SK-N-SH treated with all-trans-retinoic acid at 6 μM for 48 hours (cell line): ENCODE results near the gene TBCK.

Source experiments
- ATAC-seq: fragments of 200-7000 bp; cut with Tn5 transposase; 3 replicates; pipeline ENCODE4 v1.9.1; 2020; ENCODE audit warnings: mild to moderate bottlenecking, moderate library complexity
- ARNTL ChIP-seq: fragments of 450-650 bp; formaldehyde crosslinking; IDR thresholded peaks from 2 replicates; pipeline ENCODE4 v1.5.0; 2020; ENCODE audit warnings: low read depth, mild to moderate bottlenecking, moderate library complexity, borderline replicate concordance
- BACH2 ChIP-seq: fragments of 250-450 bp; sonication (Bioruptor Pico); IDR thresholded peaks from 2 replicates; pipeline ENCODE4 v1.9.0; 2021; ENCODE audit warnings: mild to moderate bottlenecking, borderline replicate concordance
- CREB5 ChIP-seq: fragments of 250-450 bp; sonication (Bioruptor Pico); IDR thresholded peaks from 2 replicates; pipeline ENCODE4 v1.5.1; 2020; ENCODE audit warnings: low read depth, mild to moderate bottlenecking, moderate library complexity
- CSDC2 ChIP-seq: fragments of 250-450 bp; sonication (Bioruptor Pico); IDR thresholded peaks from 2 replicates; pipeline ENCODE4 v1.5.0; 2020; ENCODE audit warnings: mild to moderate bottlenecking, moderate library complexity
- CSRNP3 ChIP-seq: fragments of 250-450 bp; sonication (Bioruptor Pico); IDR thresholded peaks from 2 replicates; pipeline ENCODE4 v1.5.1; 2021; ENCODE audit warnings: mild to moderate bottlenecking, moderate library complexity
- ESRRG ChIP-seq: fragments of 250-450 bp; sonication (Bioruptor Pico); IDR thresholded peaks from 2 replicates; pipeline ENCODE4 v1.6.1; 2021; ENCODE audit warnings: mild to moderate bottlenecking
- GLIS3 ChIP-seq: fragments of 250-450 bp; sonication (Bioruptor Pico); IDR thresholded peaks from 2 replicates; pipeline ENCODE4 v1.5.0; 2020; ENCODE audit warnings: mild to moderate bottlenecking, moderate library complexity
- ISL1 ChIP-seq: fragments of 250-450 bp; sonication (Bioruptor Pico); IDR thresholded peaks from 2 replicates; pipeline ENCODE4 v2.1.2; 2022; ENCODE audit warnings: mild to moderate bottlenecking, moderate library complexity
- OSR1 ChIP-seq: fragments of 250-450 bp; sonication (Bioruptor Pico); IDR thresholded peaks from 2 replicates; pipeline ENCODE4 v1.8.0; 2022; ENCODE audit warnings: moderate library complexity, mild to moderate bottlenecking, inconsistent platforms
- PATZ1 ChIP-seq: fragments of 250-450 bp; sonication (Bioruptor Pico); IDR thresholded peaks from 2 replicates; pipeline ENCODE4 v1.8.0; 2020; ENCODE audit warnings: mild to moderate bottlenecking, moderate library complexity, borderline replicate concordance
- RARB ChIP-seq: fragments of 250-450 bp; sonication (Bioruptor Pico); IDR thresholded peaks from 2 replicates; pipeline ENCODE4 v1.8.0; 2021; ENCODE audit warnings: mild to moderate bottlenecking, moderate library complexity
- SNAI2 ChIP-seq: fragments of 250-450 bp; sonication (Bioruptor Pico); IDR thresholded peaks from 2 replicates; pipeline ENCODE4 v1.5.0; 2020; ENCODE audit warnings: mild to moderate bottlenecking, moderate library complexity
- TCF4 ChIP-seq: fragments of 250-450 bp; sonication (Bioruptor Pico); IDR thresholded peaks from 2 replicates; pipeline ENCODE4 v1.8.0; 2021; ENCODE audit warnings: mild to moderate bottlenecking, moderate library complexity, borderline replicate concordance
- TOX ChIP-seq: fragments of 250-450 bp; sonication (Bioruptor Pico); IDR thresholded peaks from 2 replicates; pipeline ENCODE4 v1.8.0; 2021; ENCODE audit warnings: mild to moderate bottlenecking, moderate library complexity, borderline replicate concordance
- TSHZ2 ChIP-seq: fragments of 250-450 bp; sonication (Bioruptor Pico); IDR thresholded peaks from 2 replicates; pipeline ENCODE4 v1.5.0; 2020; ENCODE audit warnings: mild to moderate bottlenecking, moderate library complexity
- ZC3H10 ChIP-seq: fragments of 250-450 bp; sonication (Bioruptor Pico); IDR thresholded peaks from 2 replicates; pipeline ENCODE4 v1.5.1; 2021; ENCODE audit warnings: mild to moderate bottlenecking, moderate library complexity
- ZFP3 ChIP-seq: fragments of 250-450 bp; sonication (Bioruptor Pico); IDR thresholded peaks from 2 replicates; pipeline ENCODE4 v1.5.0; 2020; ENCODE audit warnings: mild to moderate bottlenecking, moderate library complexity
- ZFP30 ChIP-seq: fragments of 450-650 bp; formaldehyde crosslinking; IDR thresholded peaks from 2 replicates; pipeline ENCODE4 v1.5.0; 2022; ENCODE audit warnings: mild to moderate bottlenecking, moderate library complexity
- ZNF565 ChIP-seq: fragments of 450-650 bp; formaldehyde crosslinking; conservative IDR thresholded peaks from 2 replicates; pipeline ENCODE4 v1.5.0; 2020; ENCODE audit warnings: low read depth, mild to moderate bottlenecking, moderate library complexity
- ZNF70 ChIP-seq: fragments of 450-650 bp; formaldehyde crosslinking; IDR thresholded peaks from 2 replicates; pipeline ENCODE4 v1.5.0; 2020; ENCODE audit warnings: mild to moderate bottlenecking, moderate library complexity
- ZNF8 ChIP-seq: fragments of 450-650 bp; formaldehyde crosslinking; IDR thresholded peaks from 2 replicates; pipeline ENCODE4 v1.5.0; 2020; ENCODE audit warnings: mild to moderate bottlenecking, moderate library complexity
- TF ChIP-seq, protein P1 (sequence below): fragments of 250-450 bp; sonication (Bioruptor Pico); IDR thresholded peaks from 2 replicates; pipeline ENCODE4 v1.8.0; 2021; ENCODE audit warnings: low read depth, mild to moderate bottlenecking, moderate library complexity, borderline replicate concordance

TBCK gene

DNA sequence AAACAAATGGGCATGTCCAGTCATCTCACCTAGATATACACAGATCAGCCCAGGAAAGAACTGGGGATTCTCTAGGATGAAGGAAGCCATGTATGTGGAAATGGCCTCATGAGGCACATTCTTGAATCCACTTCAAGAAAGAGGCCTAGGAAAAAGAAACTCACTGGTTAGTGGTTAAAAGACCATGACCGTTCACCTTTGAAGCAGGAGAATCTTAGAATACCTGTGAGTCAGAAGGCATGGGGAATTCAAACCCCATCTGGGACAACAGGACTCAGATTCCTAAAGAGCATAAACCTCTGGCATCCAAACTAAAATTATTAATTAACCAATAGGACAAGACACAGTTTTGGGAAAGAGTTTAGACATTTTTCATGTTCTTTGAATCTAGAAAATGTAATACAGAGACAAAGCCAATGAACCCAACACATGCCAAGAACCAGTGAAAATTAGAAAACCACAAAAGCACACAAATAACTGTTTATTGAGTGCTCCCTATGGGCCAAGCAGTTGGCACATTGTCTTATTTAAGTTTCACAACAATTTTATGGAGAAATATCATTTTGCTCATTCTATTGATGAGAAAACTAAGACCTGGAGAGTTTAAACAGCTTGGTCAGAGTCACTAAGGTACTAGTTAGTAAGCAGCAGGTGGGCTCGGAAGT lies 323.2 kb downstream of the TBCK start:
- no peak for ATAC-seq
- TF ChIP-seq RARB (CRISPR knock-in tag) = no peak
- TF ChIP-seq ESRRG = no peak
- TF ChIP-seq ZC3H10 (CRISPR knock-in tag) = no peak
- TF ChIP-seq TCF4 (CRISPR knock-in tag) = no peak
- TF ChIP-seq ZNF70 (CRISPR knock-in tag) = no peak
- no peak for TF ChIP-seq SNAI2 (CRISPR knock-in tag)
- TF ChIP-seq OSR1 (CRISPR knock-in tag) = no peak
- TF ChIP-seq CREB5 (CRISPR knock-in tag) = no peak
- no peak for TF ChIP-seq ZFP30 (CRISPR knock-in tag)
- no peak for TF ChIP-seq ZNF8
- TF ChIP-seq ARNTL (CRISPR knock-in tag) = no peak
- no peak for TF ChIP-seq PATZ1 (CRISPR knock-in tag)

GRCh38 chr4:105991726-105992125 lies 324.3 kb downstream of the TBCK start:
- ATAC-seq = no peak
- TF ChIP-seq ISL1 (no peak), ZFP30 (CRISPR knock-in tag) (no peak), OSR1 (CRISPR knock-in tag) (no peak), CSRNP3 (CRISPR knock-in tag) (no peak), GLIS3 (CRISPR knock-in tag) (no peak), TSHZ2 (CRISPR knock-in tag) (no peak), BACH2 (CRISPR knock-in tag) (no peak), PATZ1 (CRISPR knock-in tag) (no peak), ZFP3 (CRISPR knock-in tag) (no peak), ZNF8 (no peak), RARB (CRISPR knock-in tag) (no peak), ESRRG (no peak), TOX (CRISPR knock-in tag) (no peak), CSDC2 (no peak), TCF4 (CRISPR knock-in tag) (no peak), ZNF565 (CRISPR knock-in tag) (no peak)
- TF ChIP-seq, protein P1, sequence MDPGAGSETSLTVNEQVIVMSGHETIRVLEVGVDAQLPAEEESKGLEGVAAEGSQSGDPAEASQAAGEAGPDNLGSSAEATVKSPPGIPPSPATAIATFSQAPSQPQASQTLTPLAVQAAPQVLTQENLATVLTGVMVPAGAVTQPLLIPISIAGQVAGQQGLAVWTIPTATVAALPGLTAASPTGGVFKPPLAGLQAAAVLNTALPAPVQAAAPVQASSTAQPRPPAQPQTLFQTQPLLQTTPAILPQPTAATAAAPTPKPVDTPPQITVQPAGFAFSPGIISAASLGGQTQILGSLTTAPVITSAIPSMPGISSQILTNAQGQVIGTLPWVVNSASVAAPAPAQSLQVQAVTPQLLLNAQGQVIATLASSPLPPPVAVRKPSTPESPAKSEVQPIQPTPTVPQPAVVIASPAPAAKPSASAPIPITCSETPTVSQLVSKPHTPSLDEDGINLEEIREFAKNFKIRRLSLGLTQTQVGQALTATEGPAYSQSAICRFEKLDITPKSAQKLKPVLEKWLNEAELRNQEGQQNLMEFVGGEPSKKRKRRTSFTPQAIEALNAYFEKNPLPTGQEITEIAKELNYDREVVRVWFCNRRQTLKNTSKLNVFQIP (CRISPR knock-in tag) = no peak
- TF ChIP-seq, all 23 proteins: peak for 0
